ENCODE data around the gene DDX31.
A peak's percentile ranks its signal among the peaks of the same experiment; 100 is the strongest.

DDX31 gene

DNA sequence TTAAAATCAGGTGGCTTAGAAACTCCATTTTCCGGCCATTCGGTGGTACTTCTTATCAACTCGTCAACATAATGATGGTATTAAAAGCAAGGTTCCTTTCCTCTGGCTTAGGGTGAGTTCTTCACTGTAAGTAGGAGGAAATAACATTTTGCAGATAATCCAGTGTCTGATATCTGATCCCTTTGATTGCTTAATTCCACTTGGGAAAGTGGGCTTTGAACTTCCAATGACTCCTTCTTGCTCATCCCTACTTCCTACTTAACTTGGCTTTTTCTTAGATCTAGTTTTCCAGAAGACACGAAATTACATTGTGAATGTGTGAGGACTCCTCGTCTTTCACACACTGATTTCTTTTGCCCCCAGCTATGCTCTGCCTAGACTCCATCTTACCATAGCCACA, 31.5 kb downstream of the DDX31 start:
- no peak for TF ChIP-seq CTCF (IDR thresholded peaks at IDR 0.05; ENCODE audit: control insufficient read depth, extremely low read depth, insufficient read depth)
- H3K4me3 ChIP-seq (ENCODE audit: low read depth, low read length): no peak overlapping the region
- no peak for DNase-seq (ENCODE audit: low read depth)

DNA sequence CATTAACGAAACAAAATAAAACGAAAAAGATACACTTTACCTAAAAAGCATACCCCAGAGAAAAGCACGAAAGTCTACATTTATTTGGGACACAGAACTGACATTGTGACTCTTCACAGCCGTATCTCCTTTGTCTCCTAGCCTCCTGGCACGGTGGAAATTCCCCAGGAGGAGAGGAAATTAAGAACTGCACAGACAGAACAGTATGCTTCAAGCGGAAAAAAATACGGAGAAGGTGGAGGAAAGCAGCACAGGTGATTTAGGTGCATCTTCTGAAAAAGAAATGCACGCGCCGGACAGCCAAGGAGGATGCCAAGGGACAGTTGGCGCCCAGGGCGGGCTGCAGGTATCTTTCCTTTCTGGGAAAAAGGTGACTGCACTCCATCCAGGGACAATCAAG, 32.0 kb downstream of the DDX31 start:
- H3K4me3 ChIP-seq (ENCODE audit: low read depth, low read length): no peak overlapping the region
- no peak for TF ChIP-seq CTCF (IDR thresholded peaks at IDR 0.05; ENCODE audit: control insufficient read depth, extremely low read depth, insufficient read depth)
- no peak for DNase-seq (ENCODE audit: low read depth)

DNA sequence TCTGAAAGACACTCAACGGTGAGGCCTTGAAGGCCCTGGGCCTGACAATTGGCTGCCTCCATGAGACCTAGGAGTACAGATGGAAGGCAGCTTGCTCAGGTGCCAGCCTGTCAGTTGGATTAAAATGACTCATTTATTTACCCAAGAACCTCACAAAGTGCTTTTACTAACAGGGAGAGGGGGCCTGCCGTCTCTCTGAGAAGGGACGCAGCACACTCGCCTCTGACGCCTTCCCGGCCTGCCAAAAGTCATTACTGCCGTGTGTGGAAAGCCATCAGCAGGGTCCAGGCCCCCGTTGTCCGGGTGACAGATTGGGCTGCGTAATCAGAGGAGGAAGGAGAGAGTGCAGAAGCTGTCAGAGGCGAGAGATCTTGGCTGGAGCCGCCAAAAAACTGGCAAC, 32.4 kb downstream of the DDX31 start:
- no peak overlapping the region for H3K4me3 ChIP-seq (ENCODE audit: low read depth, low read length)
- TF ChIP-seq CTCF (IDR thresholded peaks at IDR 0.05; ENCODE audit: control insufficient read depth, extremely low read depth, insufficient read depth): no peak
- DNase-seq (ENCODE audit: low read depth): peak; percentile 63

GRCh38 chr9:132634327-132634726, 35.5 kb downstream of the DDX31 start:
- no peak for TF ChIP-seq CTCF (IDR thresholded peaks at IDR 0.05; ENCODE audit: control insufficient read depth, extremely low read depth, insufficient read depth)
- no peak overlapping the region for H3K4me3 ChIP-seq (ENCODE audit: low read depth, low read length)
- no peak for DNase-seq (ENCODE audit: low read depth)

GRCh38 chr9:132632413-132633129, 37.2 kb downstream of the DDX31 start:
- DNase-seq (ENCODE audit: low read depth): no peak
- no peak for TF ChIP-seq CTCF (IDR thresholded peaks at IDR 0.05; ENCODE audit: control insufficient read depth, extremely low read depth, insufficient read depth)
- no peak overlapping the region for H3K4me3 ChIP-seq (ENCODE audit: low read depth, low read length)

GRCh38 chr9:132631685-132632084, 38.1 kb downstream of the DDX31 start:
- no peak for TF ChIP-seq CTCF (IDR thresholded peaks at IDR 0.05; ENCODE audit: control insufficient read depth, extremely low read depth, insufficient read depth)
- DNase-seq (ENCODE audit: low read depth): no peak
- H3K4me3 ChIP-seq (ENCODE audit: low read depth, low read length): no peak overlapping the region

GRCh38 chr9:132631280-132631679, 38.5 kb downstream of the DDX31 start:
- H3K4me3 ChIP-seq (ENCODE audit: low read depth, low read length): no peak overlapping the region
- no peak for TF ChIP-seq CTCF (IDR thresholded peaks at IDR 0.05; ENCODE audit: control insufficient read depth, extremely low read depth, insufficient read depth)
- no peak for DNase-seq (ENCODE audit: low read depth)

Measured in LNCaP clone FGC (cell line).